HG02943 (cell line): ENCODE results near the gene HOXA7.
A peak's percentile ranks its signal among the peaks of the same experiment; 100 is the strongest.

ENCODE experiments used
- ATAC-seq: cut with Tn5 transposase; IDR thresholded peaks from one replicate; pipeline ENCODE4 v1.9.1; 2021; ENCODE audit warnings: mild to moderate bottlenecking, low read depth, moderate library complexity; ENCODE audit not compliant: unreplicated experiment

HOXA7 gene

DNA sequence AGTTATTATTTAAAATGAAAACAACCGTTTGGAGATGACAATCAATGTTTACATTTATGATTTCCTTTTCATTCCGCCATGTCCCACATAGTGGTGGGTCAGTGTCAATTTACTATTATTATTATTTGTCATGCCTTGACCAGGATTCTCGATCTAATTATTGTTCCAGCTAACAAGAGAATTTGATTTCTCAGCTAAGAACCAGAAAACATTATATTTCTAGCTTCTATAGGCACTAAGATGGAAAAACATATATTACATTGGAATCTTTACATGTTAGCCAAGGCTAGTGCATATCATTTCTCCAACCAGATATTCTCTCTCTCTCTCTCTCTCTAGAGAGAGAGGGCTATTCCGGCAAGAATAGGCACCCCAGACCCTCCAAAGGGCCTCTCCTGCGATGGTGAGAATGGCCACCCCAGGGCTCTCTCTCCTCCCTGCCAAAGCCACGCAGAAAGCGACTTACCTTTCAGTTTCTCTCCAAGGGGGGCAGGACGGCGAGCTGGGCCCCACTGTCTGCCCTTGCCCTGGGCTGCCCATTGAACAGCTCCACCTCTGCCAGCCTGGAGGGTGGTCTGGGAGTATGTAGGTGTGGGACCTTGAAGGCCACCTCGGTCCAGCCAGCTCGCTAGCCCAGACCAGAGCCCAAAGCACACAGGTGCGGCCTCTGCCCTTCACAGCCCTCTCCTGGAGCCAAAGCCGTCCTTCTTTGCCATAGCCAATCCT lies 6.5 kb downstream of the HOXA7 start:
- ATAC-seq, result peak; percentile 9

DNA sequence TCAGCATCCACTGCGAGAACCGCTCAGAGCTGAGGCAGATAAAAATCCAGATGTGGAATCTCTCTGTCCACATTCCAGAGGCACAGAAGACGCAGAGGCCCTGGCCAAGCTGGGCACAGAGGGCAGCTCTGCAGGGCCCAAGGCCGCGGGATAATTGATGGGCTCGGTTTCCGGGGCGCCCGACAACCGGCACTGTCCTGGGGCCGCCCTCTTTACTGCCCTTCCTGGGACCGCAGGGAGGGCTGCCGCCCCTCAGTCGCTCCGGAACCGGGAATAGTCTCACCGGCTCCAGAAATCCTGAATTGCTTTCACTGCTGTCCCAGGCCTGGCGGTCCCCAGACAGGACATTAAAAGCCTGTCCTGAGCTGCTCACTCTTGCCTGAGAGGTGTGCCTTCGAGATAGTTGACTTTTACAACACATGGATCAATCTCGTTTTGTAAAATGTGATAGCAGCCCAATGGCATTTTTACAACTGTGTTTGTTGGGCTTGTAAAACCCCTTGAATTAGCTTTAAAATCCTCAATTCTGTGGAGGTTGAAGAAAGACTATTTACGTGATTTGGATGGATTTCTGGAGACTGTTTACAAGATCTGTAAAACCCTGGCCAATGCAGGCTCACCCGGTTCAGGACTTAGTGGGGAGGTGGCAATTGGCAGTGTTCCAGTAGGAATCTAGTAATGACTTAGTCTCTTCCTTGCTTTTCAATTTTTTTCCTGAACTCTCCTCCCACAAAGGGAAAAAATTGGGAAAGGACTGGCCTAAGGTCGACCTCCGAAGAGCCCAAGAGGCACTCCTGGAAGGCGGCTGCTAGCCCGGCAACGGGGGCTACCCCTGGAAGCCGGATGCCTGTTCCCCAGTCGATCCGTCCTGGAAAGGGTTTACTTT lies 7.5 kb downstream of the HOXA7 start:
- ATAC-seq, result no peak

DNA sequence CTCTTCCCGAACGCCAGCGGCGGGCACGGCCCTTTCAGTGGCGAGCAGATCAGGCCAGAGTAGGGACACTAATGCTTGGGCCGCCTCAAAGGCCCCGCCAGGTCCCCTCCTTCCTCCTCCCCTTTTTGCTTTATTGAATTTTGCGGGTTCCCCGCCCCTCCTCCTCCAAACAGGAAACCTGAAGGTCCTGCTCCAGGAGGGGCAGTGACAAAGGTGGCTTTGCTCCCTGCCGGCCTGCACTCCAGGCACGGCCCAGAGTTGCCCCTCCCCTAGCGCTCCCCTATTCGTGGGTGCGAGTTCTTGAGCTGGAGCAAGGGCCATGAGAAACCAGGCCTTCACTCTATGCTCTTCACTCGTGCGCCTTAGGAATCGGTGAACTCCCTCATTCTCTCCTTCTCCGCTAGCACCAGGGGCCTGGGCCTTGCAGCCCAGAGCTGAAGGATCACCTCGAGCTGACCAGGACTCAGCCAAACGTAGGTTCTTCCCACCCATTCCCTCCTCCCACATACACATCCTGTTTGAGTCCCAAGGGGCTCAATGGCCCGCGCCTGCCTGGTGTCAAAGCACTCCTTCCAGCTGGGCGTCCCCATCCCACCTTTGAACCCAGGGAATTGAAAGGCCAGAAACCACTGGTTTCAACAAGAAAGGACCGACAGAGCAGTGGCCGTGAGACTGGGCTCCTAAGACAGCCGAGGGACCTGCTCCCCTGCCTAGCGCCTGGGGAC lies 8.3 kb downstream of the HOXA7 start:
- no peak for ATAC-seq

DNA sequence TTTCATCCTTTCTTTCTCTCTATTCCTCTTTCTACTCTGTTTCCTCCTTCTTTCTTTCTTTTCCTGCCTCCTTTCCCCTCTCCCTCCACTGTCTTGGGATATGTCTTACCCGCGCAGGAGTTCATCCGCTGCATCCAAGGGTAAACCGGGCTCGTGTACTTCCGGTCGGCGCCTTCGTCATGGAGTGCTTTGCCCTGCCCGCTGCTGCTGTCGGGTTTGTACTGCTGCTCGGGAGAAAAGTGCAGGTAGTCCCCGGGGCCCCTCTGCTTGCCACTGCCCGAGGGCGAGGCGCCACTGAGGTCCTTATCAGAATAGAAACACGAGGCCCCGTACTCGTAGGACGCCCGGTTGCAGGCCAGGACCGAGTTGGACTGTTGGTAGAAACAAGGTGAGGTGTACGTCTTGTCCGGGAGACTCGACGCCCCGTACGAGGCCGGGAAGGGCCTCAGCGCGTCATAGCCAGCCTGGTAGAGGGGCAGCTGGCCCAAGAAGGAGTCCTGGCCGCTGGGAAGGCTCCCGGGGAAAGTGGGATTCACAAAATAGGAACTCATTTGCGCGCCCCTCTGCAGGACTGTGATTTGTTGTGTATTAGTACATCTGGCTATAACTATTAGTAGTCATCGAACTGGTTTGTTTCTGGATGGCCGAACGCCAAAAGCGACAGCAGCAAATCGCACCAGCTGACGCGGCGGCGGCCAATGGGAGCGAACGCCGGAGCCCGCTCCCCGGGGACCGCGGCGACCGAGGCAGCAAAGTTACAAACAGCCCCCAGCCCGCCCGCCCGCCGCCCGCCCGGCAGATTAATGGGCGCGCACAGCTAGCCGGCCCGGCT lies 9.1 kb downstream of the HOXA7 start, which contains the start of gene HOXA6:
Gene HOXA6, minus strand, starts transcription at position 576 of the 832 bp plus-strand sequence. Its CDS starts 25 bp downstream, at position 551.
- no peak for ATAC-seq

GRCh38 chr7:27146491-27147198 lies 9.8 kb downstream of the HOXA7 start:
- no peak for ATAC-seq

GRCh38 chr7:27145914-27146412 lies 10.5 kb downstream of the HOXA7 start:
- ATAC-seq, result no peak

- no peak for ATAC-seq
These were observed 11.1 kb downstream of the HOXA7 start for GRCh38 chr7:27145165-27145913.

- ATAC-seq, result no peak
These were observed 11.7 kb downstream of the HOXA7 start for GRCh38 chr7:27144781-27145164.

- no peak for ATAC-seq
These were observed 12.3 kb downstream of the HOXA7 start for GRCh38 chr7:27143950-27144780.

- ATAC-seq, result no peak
These were observed 13.2 kb downstream of the HOXA7 start, which contains the start of gene HOXA5 for GRCh38 chr7:27143023-27143949. Gene HOXA5, minus strand, starts transcription at chr7:27143681. Its CDS starts 74 bp downstream, at chr7:27143607.

DNA sequence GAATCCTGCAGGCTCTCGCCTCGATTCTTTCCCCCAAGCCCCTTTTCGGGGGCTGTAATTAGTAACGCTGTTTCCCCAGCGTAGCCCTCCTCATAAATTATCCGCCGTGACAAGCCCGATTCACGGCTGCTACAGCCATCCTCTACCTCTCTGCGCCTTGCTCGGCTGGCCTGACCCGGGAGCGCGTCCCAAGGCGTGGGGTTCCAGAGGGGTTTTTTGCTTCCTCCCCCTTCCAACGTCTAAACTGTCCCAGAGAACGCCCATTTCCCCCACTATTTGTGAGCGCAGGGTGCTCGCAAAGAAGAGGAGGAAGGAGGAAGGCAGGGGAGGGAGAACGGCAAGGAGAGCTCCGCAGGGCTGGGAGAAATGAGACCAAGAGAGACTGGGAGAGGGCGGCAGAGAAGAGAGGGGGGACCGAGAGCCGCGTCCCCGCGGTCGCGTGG lies 13.9 kb downstream of the HOXA7 start:
- ATAC-seq, result no peak

- no peak for ATAC-seq
These were observed 14.4 kb downstream of the HOXA7 start for GRCh38 chr7:27141923-27142579.

GRCh38 chr7:27141137-27141922 lies 15.1 kb downstream of the HOXA7 start:
- ATAC-seq, result no peak

GRCh38 chr7:27140126-27140857 lies 16.2 kb downstream of the HOXA7 start:
- ATAC-seq, result no peak
